A673 (cell line): ENCODE data around the gene SLC4A1. TPM values are rescaled to one million over a fixed set of nuclear protein-coding genes. Genes with fewer than 3 reads are reported as not detected.

Experiments used
- BruUV-seq: library from RNA; stranded (reverse); fragments of 400-500 nt; replicated peaks from 2 replicates; lab custom pipeline; 2021; lab: Mats Ljungman, UMichigan
- CTCF ChIA-PET: fragments of 300-600 bp; sonication (Branson Sonifier 250); formaldehyde crosslinking; loops from one replicate; lab custom pipeline; 2022; ENCODE audit warnings: antibody characterized with exemption; lab: Charles Lee
- POLR2A ChIA-PET: fragments of 300-600 bp; sonication (Branson Sonifier 250); formaldehyde crosslinking; loops from one replicate; lab custom pipeline; 2022; ENCODE audit warnings: antibody characterized with exemption; ENCODE audit not compliant: low non-redundant PET; lab: Charles Lee
- DNase-seq: peaks from one replicate; pipeline ENCODE4 v3.0.0-alpha.2; 2015; ENCODE audit warnings: low spot score
- H3K27ac ChIP-seq: fragments of 200-600 bp; sonication (generic); 2 replicates; pipeline ENCODE4 v1.5.1; 2016; ENCODE audit warnings: mixed run types, low read depth, mild to moderate bottlenecking, mixed read lengths, antibody characterized with exemption, low read length; ENCODE audit not compliant: poor library complexity, severe bottlenecking
- H3K27me3 ChIP-seq: fragments of 200-600 bp; sonication (generic); replicated peaks from 2 replicates; pipeline ENCODE4 v1.6.1; 2017; ENCODE audit warnings: mixed run types, low read depth, mild to moderate bottlenecking, mixed read lengths, antibody characterized with exemption, low read length; ENCODE audit not compliant: insufficient read depth, poor library complexity
- H3K36me3 ChIP-seq: fragments of 200-600 bp; sonication (generic); 2 replicates; pipeline ENCODE4 v1.6.1; 2016; ENCODE audit warnings: mixed run types, mild to moderate bottlenecking, mixed read lengths, antibody characterized with exemption, low read length; ENCODE audit not compliant: insufficient read depth, poor library complexity, severe bottlenecking
- H3K4me1 ChIP-seq: fragments of 200-600 bp; sonication (generic); 2 replicates; pipeline ENCODE4 v1.6.1; 2017; ENCODE audit warnings: mixed run types, mild to moderate bottlenecking, mixed read lengths, antibody characterized with exemption, low read length; ENCODE audit not compliant: insufficient read depth, poor library complexity, severe bottlenecking
- H3K4me3 ChIP-seq: fragments of 200-600 bp; sonication (generic); 2 replicates; pipeline ENCODE4 v1.5.1; 2016; ENCODE audit warnings: low read depth, mixed run types, mild to moderate bottlenecking, mixed read lengths, low read length; ENCODE audit not compliant: poor library complexity, severe bottlenecking
- H3K9me3 ChIP-seq: fragments of 200-600 bp; sonication (generic); 2 replicates; pipeline ENCODE4 v1.6.1; 2016; ENCODE audit warnings: mixed run types, low read depth, mild to moderate bottlenecking, mixed read lengths, antibody characterized with exemption, low read length; ENCODE audit not compliant: poor library complexity, severe bottlenecking
- CTCF ChIP-seq: fragments of 300-800, 200-600 bp; sonication (generic); conservative IDR thresholded peaks from 2 replicates; pipeline ENCODE4 v1.5.1; 2017; ENCODE audit warnings: low read depth, mild to moderate bottlenecking, antibody characterized with exemption, low read length, moderate library complexity, mixed read lengths
- EZH2 ChIP-seq: fragments of 200-600 bp; sonication (generic); IDR thresholded peaks from 2 replicates; pipeline ENCODE4 v1.6.1; 2017; ENCODE audit warnings: borderline replicate concordance, low read depth, mild to moderate bottlenecking, mixed read lengths, antibody characterized with exemption, low read length; ENCODE audit not compliant: poor library complexity, severe bottlenecking
- intact Hi-C: fragments of 100-400 bp; cut with micrococcal nuclease; formaldehyde crosslinking; loops from one replicate; pipeline ENCODE4 v1.10.0; 2022; ENCODE audit not compliant: unreplicated experiment
- total RNA-seq: library from RNA; stranded (reverse); gene quantifications from 2 replicates; pipeline ENCODE4 v1.2.3, GENCODE V29; 2021

Gene SLC4A1
- total RNA-seq, 1 experiment from 2014 or later = not detected

DNA sequence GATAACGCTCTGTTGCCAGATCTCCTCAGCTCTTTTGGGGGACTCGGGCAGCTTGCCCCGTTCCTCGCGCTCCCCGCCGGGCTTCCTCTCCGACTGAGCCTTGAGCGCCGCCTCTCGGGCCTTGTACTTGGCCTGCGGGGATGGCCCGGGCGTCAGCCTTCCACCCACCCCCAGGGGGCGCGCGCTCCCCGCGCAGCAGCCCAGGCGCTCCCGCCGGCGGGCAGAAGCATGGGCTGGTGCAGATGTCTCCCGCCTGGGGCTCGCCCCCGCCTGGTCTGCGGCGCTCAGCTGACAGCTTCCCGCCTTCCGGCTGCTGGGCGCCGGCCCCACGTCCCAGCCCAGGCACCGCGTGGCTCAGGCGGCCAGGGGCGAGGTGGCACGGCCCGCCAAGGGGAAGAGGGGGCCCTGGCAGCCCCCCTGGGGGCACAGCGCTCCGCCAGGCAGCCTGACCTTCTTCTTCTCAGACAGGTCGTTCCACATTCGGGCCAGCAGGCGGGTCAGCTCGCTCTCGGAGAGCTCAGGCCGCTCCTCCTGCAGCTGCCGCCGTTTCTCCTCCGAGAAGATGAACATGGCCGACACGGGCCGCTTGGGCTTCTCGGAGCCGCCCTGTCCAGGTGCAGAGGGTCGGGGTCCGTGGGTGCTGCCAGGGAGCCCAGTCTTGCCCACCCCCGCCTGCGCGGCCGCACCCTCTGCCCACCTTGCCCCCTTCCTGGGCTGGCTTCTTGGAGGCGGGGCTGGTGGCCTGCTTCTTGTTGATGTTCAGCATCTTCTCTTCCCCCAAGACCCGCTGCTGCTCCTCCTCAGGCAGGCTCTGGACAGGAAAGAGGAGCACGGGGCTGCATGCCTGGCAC, 57.4 kb downstream of the SLC4A1 start:
- Histone ChIP-seq H3K27me3 (no peaks in the 10 kb centered on the region), H3K9me3 (no peaks in the 10 kb centered on the region), H3K4me3 (no peak overlapping the region), H3K4me1 (no peaks in the 10 kb centered on the region), H3K27ac (no peak overlapping the region), H3K36me3 (peaks cover 54% of the 10 kb centered on the region)
- TF ChIP-seq EZH2 (no peak), CTCF (peak; percentile 82)
- CTCF ChIA-PET = interaction anchor here (0.6 to 1.5 kb wide), 4 partner anchors 8 to 135 kb away, joined by 3 to 6 read pairs (median 4); no protein-coding TSS in a partner anchor
- POLR2A ChIA-PET = no interaction called here
- intact Hi-C loops = loop anchor here (5.0 kb wide), 1 partner anchor 137 kb away; the partner anchor contains the start of gene GRN
- peak; percentile 84 for DNase-seq
- no TSS peak for BruUV-seq

- no peaks in the 10 kb centered on the region for H3K4me1 ChIP-seq
- CTCF ChIA-PET = interaction anchor here (0.6 to 1.5 kb wide), 4 partner anchors 9 to 136 kb away, joined by 3 to 6 read pairs (median 4); no protein-coding TSS in a partner anchor
- intact Hi-C loops = loop anchor here (5.0 kb wide), 1 partner anchor 137 kb away; the partner anchor contains the start of gene GRN
- no peak for TF ChIP-seq CTCF
- TF ChIP-seq EZH2 = no peak
- H3K36me3 ChIP-seq = peaks cover 47% of the 10 kb centered on the region
- DNase-seq = no peak
- no peaks in the 10 kb centered on the region for H3K27me3 ChIP-seq
- H3K27ac ChIP-seq = no peak overlapping the region
- POLR2A ChIA-PET = no interaction called here
- TSS peak; percentile 22 for BruUV-seq
- no peaks in the 10 kb centered on the region for H3K9me3 ChIP-seq
- H3K4me3 ChIP-seq = no peak overlapping the region
These were observed 58.1 kb downstream of the SLC4A1 start for GRCh38 chr17:44209786-44210341.

GRCh38 chr17:44207743-44208142, 60.2 kb downstream of the SLC4A1 start:
- H3K4me1 ChIP-seq = no peaks in the 10 kb centered on the region
- intact Hi-C loops = no loop called here
- no peaks in the 10 kb centered on the region for H3K9me3 ChIP-seq
- H3K4me3 ChIP-seq = no peak overlapping the region
- CTCF ChIA-PET = no interaction called here
- TF ChIP-seq CTCF = no peak
- TF ChIP-seq EZH2 = no peak
- no peak overlapping the region for H3K27ac ChIP-seq
- no peak for DNase-seq
- H3K36me3 ChIP-seq = peaks cover 40% of the 10 kb centered on the region
- H3K27me3 ChIP-seq = no peaks in the 10 kb centered on the region
- POLR2A ChIA-PET = no interaction called here
- BruUV-seq = no TSS peak
